Measurements from ENCODE around the gene PTPRN2.

- TF ChIP-seq CTCF (IDR thresholded peaks at IDR 0.05) (no peak), POLR2A (IDR thresholded peaks at IDR 0.05) (no peak)
Measured at GRCh38 chr7:158190756-158191155, 396.9 kb downstream of the PTPRN2 start.
